HG02852 (cell line): ENCODE measurements around the gene RAP1B.
A peak's percentile ranks its signal among the peaks of the same experiment; 100 is the strongest.

ENCODE experiments used
- ATAC-seq: cut with Tn5 transposase; IDR thresholded peaks from one replicate; pipeline ENCODE4 v1.9.1; 2021; ENCODE audit warnings: mild to moderate bottlenecking, moderate library complexity; ENCODE audit not compliant: unreplicated experiment

Gene RAP1B

DNA sequence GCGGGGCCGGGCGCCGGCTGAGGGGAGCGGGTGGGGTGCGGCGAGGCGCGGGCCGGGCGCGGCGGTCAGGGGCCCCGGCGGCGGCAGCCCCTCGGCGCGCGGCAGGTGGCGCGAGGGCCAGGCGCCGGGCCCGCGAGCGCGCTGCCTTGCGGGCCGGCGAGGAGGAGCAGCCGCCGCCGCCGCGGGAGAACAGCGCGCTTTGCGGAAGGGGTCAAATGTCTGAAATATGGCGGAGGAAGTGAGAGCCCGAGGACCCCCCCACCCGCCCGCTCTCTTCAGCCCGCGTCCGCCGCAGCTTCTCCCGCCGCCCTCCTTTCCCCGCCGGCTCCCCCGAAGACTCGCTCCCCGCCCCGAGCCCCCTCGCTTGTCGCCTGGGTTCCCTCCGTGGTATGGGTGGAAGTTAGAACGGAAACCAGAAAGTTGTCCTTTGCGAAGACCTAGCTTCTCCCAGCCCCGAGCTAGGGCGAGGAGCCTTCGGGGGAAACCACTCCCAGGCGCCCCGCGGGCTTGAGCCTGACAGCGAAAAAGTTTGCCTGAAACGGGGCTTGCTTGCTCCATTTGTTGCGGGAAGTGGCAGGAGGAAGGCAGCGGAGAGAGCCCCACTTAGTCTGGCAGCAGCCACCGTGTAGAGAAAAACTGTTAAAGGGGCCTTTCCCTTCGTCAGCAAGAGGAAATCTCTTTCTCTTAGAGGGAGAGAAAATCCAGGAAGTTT lies 551 bp downstream of the RAP1B start:
- peak; percentile 30 for ATAC-seq

DNA sequence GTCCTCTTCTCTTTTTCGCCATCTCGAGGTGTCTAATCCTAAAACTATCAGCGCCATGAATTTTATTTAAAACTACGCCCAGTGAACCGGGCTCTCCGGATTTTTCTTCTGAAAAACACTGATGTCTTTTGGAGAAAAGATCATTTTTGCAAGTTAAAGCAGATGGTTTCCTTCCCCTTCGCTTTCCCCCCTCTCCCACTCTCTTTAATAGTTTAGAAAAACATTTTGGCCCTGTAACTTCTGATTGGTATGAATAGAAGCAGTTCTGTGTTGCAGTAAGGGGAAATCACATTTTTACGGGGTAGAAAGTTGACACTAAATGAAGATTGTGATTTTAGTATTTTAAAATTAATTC lies 1.1 kb downstream of the RAP1B start:
- ATAC-seq, result no peak

DNA sequence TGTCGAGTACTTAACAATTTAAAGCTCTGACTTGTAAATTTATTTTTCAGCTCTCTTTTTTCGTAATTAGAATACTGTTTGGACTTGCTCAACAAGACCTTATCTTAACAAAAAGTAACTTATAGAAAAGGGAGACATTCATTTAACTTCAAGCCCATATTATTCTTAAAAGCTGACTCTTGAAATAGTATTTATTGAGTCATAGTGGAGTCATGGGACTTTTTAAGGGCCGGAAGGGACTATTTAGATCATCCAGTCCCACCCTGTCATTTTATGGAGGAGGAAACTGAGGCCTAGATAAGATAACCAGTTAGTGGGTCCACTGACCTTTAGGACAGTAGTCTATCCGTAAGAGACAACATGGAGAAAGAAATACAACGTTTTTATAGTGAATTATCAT lies 1.5 kb downstream of the RAP1B start:
- no peak for ATAC-seq

DNA sequence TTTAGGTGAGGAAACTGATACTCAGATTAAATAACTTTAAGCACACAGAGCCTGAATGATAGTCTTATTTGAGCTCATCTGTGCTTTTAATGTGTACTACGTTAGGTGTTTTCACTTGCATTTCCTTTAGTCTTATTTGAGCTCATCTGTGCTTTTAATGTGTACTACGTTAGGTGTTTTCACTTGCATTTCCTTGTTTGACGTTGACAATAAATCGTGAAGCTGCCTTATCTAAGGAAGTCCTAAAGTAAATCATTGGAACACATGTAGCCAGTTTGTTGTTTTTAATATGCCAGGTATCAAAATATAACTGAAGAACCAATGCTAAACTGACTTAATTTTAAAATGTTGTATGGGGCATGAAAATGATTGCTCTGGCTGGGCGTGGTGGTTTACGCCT lies 2.0 kb downstream of the RAP1B start:
- no peak for ATAC-seq

DNA sequence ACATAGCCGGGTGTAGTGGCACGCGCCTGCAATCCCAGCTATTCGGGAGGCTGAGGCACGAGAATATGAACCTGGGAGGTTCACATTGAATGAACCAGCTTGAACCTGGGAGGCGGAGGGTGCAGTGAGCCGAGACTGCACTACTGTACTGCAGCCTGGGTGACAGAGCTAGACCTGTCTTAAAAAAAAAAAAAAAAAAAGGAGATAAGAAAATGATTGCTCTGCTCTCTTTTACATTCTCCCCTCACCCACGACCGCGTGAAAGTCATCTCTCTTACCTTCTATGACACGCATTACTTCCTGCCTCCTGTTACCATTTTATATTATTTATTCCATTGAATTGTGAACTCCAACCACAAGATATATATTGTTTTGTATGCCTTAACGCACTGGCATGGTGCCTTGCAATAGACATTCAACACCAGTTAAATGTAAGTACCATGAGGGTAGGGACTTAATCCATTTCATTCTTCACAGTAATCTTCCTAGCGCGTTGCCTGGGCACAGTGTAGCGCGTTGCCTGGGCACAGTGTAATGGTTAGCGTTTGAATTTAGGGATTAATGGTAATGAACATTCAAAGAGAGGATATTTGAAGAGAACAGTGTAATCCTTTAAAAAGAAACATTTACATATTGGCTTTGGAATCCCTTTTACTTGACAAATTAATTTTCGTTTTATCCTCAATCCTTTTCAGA lies 2.7 kb downstream of the RAP1B start:
- no peak for ATAC-seq

DNA sequence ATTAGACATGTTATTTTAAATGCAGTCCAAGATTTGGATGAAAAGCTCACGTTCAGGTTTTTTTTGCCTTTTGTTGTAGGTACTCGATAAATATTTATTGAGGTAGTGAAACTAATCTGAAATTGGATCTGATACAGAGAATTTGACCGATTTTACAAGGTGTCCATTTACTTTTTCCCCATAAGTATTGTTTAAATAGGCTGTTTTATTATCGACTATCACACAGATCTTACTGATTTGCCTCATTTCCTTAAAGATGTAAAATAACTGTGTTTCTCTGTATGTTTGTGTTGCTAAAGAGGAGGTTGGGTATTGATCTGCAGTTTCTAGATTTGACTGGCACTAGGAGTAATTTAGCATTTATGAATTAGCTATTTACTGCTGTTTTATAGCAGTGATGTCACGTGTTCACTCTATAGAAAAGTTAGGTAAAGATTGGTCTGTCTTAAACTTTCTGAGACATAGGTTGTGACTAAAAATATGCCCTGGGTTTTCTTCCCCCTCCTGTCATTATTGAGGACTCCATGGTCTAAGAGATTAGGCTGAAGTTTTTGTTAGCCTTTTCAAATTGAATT lies 3.5 kb downstream of the RAP1B start:
- ATAC-seq, result no peak

DNA sequence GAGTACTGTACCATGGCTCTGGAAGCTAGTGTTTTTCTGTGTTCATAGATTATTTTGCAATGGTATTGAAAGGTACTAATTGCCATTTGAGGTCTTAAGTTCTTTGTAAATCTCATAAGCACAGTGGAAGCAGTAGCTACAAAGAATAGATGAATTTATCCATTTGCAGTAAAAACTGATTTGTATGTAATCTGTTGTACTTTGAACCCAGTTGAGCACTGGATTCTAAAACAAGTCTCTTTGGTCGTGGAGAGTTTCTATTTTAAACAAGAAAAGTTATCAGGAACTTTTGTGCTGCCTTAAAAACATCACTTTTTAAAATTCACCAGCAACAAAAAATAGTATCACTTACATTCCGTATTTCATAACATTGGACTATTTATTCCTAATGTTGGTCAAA lies 4.1 kb downstream of the RAP1B start:
- ATAC-seq, result no peak

DNA sequence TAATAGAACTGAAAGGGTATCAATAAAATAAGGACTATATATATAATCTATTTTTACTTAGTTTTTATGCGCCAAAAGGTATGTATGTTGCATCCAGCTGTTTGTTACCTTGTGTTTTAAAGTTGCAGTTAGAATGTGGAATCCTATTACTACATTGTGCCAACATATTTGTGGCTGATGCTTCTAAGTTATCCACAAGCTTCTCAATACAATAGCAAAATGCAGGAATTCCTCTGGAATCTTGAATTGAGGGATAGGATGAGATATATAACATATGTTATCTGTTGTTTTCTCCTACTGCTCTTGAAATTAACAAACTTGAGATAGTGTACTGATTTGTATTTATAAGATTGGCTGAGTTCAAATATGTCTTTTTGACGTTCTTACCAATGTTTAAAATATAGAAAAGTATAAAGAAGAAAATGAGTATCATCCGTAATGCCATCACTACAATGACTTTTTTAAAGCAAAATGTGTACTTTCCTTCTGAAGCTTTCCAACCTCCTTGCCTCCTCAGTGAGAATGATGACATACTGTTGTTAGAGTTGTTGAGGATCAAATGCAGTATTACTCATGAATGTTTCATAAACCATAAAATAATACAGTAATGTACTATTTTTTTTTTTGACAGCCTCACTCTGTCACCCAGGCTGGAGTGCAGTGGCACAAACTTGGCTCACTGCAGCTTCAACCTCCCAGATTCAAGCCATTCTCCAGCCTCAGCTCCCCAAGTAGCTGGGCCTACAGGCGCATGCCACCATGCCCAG lies 6.6 kb downstream of the RAP1B start:
- no peak for ATAC-seq

DNA sequence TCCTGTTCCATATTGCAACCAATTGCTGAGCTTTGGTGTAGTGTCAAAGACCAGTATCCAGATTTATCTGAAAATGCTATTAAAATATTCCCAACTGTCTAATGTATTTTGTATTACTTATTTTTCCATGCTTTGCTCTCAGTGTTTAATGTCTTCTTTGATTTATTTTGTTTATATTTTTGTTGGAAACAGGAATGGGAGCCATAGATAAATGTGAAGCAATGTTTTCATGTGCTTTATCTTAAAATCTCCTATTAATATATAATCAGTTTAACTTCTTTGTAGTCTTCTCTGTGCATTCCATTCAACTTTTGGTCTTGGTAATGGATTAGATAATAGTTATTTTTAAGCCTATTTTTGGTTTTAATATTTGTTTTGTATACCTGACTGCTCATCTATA lies 8.8 kb downstream of the RAP1B start:
- ATAC-seq, result no peak

DNA sequence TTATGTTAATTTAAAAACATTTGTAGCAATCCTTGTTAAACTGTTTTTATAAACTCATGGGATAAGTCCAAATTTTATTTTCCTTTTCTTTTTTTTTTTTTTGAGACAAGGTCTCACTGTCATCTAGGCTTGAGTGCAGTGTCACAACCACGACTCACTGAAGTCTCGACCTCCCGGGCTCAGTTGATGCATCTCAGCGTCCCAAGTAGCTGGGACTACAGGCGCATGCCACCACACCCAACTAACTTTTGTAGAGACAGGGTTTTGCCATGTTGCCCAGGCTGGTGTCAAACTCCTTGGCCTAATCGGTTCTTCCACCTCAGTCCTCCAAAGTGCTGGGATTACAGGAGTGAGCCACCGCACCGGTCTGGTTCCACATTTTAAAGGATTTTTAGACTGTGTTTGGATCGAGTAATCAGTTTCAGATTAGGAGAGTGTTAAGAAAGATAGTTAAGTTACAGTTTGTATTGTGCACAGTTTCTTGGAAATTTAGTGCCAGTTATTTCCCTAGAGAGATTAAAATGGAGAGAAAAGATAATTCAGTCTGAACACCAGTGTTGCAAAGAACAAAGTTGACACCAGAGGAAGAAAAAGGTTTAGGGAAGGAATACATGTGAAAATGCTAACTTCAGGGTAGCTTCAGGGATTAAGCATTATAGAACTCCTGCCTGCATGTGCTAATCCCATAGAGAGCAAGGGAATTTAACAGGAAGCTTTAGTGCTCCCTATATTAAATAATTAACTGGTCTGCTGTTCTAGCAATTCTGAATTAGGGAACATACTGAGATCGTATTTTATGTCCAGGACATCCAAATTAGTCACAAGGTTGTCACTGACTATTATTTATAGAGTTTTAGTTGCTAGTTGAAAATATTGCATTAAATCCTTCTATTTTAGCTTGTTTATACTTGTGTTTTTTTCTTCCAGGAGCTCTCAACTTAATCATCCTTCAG lies 10.1 kb downstream of the RAP1B start:
- ATAC-seq, result no peak

DNA sequence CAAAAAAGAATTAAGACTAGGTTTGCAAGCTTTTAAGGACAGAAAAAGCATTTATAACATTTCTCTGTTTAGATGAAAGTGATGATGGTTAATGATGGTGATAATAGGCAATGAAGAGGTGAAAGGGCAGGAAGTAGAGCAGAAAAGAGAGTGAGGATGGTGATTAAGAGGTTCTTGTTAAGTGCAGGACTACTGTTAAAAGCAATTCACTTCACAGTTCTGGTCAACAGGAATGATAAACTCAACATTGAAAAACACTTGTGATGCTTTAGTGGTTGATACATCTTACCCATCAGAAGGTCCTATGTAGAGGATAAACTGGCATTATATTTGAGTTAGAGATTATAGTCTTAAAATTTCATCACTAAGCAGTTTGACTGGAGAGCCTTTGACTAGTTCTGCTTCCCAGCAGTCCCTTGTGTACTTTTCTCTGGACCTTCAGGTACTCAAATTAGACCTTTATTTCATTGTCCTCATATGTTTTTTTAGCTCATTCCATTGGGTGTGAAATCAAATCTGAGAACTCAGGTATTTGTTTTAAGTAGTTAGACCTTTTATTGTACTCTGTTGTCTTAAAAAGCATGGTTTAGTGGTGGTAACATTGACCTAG lies 10.9 kb downstream of the RAP1B start:
- no peak for ATAC-seq

DNA sequence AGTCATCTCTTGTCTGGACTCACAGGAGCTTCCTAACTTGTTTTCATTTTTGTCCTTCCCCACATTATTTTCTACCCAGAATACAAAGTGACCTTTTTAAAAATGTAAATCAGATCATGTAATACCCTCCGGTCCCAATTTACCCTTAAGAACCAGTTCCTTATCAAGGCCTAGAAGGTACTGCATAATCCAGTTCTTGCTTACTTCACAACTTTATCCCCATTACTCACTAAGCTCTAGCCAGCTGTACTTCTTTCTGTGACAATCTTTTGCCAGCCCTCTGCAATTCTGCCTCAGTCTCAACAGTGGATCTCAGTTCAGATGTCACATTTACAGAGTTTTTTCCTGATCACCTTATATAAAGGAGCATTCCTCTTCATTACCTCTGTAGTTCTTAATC lies 11.6 kb downstream of the RAP1B start:
- no peak for ATAC-seq

DNA sequence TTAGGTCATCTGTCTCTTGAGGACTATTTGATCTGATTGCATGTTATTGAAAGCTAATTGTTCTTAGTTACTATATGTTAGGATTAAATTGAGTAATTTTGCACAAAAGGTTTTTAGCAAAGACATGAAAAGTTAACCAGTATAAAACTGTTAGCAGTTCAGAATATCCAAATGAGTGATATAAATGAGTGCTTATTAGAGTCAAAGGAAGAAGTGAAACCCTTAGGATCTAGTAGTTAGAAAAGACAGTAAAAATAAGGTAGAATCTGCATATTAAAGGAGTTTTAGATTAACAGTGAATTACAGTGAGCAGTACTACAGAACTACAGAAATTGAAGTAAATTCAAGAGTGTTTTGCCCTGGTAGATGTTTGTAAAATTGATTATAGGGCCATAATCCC lies 12.4 kb downstream of the RAP1B start:
- ATAC-seq, result no peak

DNA sequence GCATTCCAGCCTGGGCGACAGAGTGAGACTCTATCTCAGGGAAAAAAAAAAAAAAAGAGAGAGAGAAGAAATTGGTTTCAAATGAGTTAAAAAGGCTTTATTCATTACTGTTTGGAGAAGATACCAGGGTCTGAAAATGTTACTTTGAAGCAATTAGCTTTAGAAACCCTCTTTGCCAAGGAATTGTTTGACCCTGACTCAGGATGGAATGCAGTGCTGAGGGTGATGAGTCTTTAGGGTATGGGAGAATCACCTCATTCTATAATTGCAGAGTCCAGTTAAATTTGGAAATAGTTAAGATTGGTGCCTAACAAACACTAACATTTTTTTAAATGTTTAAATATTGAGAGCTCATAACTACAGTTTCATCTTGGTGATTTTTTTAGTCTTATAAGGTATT lies 13.3 kb downstream of the RAP1B start:
- no peak for ATAC-seq

DNA sequence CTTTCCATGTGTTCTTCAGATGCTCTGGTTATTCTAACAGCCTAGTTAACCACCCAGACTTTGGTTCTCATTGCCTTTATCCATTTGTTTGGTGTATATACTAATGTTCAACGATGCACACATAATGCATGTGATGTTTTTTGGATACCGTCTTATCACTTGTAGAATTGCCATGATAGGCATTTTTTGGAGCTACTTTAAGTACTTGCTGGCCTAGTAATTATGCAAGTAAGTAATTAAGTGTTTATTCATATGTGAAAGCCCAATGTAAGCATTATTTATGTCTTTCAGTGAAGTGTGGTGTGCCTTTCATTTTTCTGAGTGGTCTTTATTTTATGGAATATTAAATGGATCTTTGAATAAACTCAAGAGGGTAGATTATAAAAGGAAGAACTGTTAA lies 14.2 kb downstream of the RAP1B start:
- no peak for ATAC-seq

DNA sequence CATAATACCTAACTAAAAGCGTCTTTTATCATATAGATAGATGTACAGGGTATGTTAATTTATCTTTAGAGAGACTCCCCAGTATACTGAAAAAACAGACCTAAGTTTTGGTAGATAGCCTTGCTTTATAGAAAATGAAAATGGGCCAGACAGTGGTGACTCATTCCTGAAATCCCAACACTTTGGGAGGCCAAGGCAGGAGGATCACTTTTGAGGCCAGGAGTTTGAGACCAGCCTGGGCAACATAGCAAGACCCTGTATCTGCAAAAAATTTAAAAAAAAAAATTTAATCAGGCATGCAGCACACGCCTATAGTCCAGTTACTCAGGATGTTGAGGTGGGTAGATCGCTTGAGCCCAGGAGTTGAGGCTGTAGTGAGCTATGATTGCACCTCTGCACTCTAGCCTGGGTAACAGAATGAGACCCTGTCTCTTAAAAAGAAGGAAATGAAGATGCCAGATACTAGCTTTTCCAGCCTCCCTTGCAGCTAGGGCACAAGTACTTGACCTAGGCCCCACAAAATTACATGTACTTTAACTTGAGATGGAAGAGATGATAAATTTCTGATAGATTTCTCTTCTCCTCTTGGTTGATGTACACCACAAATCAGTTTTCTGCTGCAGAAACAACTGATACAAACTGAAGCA lies 17.1 kb downstream of the RAP1B start:
- ATAC-seq, result no peak

DNA sequence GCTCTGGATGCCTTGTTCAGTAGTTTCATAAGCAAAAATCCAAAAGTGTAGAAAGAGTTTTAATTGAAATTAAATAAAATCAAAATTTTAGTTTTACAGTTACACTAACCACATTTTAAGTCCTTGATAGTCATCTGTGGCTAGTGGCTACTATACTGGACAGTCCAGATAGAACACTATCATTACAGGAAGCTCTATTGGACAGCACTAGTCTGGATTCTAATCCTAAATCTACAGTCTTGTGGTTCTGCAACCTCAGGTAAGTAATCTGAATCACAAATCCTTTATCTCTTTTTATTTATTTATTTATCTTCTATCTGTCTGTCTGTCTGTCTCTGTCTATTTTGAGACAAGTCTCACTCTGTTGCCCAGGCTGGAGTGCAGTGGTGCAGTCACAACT lies 18.0 kb downstream of the RAP1B start:
- ATAC-seq, result no peak

DNA sequence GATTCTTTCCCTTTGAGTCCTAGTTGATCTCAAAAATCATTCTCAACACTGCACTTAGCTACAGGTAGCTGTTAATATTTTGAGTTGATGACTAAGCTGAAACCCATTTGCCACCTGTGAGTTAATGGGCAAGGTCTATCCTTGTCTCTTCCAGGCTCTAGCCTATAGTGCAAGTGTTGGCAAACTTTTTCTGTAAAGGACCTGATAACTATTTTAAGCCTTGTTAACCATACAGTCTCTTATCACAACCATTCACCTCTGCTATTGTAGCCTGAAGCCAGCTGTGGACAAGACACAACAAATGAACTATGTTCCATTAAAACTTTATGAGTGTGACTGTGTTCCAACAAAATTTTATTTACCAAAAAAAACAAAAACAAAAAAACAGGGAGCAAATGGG lies 19.4 kb downstream of the RAP1B start:
- ATAC-seq, result no peak

DNA sequence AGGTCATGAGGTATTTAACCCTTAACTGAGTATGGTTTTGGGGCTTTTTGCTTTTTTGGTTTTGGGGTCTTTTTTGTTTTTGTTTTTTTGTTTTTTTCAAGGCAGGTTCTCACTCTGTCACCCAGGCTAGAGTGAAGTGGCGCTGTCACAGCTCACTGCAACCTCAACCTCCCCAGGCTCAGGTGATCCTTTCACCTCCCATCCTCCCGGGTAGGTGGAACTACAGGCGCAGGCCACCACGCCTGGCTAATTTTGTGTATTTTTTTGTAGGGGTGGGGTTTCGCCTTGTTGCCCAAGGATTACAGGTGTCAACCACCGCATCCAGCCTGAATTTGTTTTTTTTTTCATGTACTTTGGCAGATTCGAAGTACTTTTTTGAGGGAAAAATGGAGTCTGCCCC lies 19.9 kb downstream of the RAP1B start:
- ATAC-seq, result no peak

DNA sequence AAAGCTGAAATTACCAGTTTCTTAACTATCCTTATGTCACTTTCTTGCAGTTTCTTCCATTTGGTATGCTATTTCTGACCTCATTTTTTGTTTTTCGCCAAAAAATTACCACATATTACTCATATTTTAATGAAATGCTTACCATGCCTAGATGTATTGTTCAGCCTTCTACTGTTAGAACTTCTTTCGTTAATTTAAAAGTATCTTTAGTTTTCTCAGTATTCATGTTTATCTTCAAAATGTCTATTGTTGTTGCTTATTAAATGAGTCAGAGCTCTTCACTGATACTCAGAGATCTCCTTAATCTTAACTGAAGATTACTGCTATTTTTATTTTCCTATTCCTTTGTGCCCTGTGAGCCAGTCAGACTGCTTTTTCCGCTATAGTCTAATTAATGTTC lies 20.5 kb downstream of the RAP1B start:
- ATAC-seq, result no peak
